GM23248 (cell line): Measurements from ENCODE around the gene PKNOX2.

Experiments used
- EZH2 ChIP-seq: fragments of 200-600 bp; sonication (generic); IDR thresholded peaks from 2 replicates; pipeline ENCODE4 v1.6.1; 2018; ENCODE audit warnings: antibody characterized with exemption, mild to moderate bottlenecking; ENCODE audit not compliant: insufficient read depth, poor library complexity, severe bottlenecking
- EZH2phosphoT487 ChIP-seq: fragments of 200-600 bp; sonication (generic); IDR thresholded peaks from 2 replicates; pipeline ENCODE4 v1.6.1; 2018; ENCODE audit warnings: antibody characterized with exemption, moderate library complexity, mild to moderate bottlenecking, low read depth; ENCODE audit not compliant: insufficient read depth

- TF ChIP-seq EZH2phosphoT487 (no peak), EZH2 (no peak)
These were observed 99.8 kb downstream of the PKNOX2 start for GRCh38 chr11:125264100-125265022.
